PC-9 (cell line): ENCODE measurements around the gene LRRC7. TPM values are rescaled to one million over a fixed set of nuclear protein-coding genes. Genes with fewer than 3 reads are reported as not detected.

Experiments
- BruUV-seq: library from RNA; stranded (reverse); fragments of 400-500 nt; replicated peaks from 2 replicates; lab custom pipeline; 2021; lab: Mats Ljungman, UMichigan
- CTCF ChIA-PET: fragments of 300-600 bp; sonication (Branson Sonifier 250); formaldehyde crosslinking; loops from one replicate; lab custom pipeline; 2022; ENCODE audit warnings: antibody characterized with exemption; lab: Charles Lee
- POLR2A ChIA-PET: fragments of 300-600 bp; sonication (Branson Sonifier 250); formaldehyde crosslinking; loops from one replicate; lab custom pipeline; 2022; ENCODE audit warnings: antibody characterized with exemption; ENCODE audit not compliant: unreplicated experiment; lab: Charles Lee
- DNase-seq, 2 experiments: peaks; one replicate each; pipeline versions ENCODE4 v3.0.0 to v3.0.0-alpha.2; 2015 to 2022; ENCODE audit warnings: mixed read lengths in 1 of 2
- H2AFZ ChIP-seq: fragments of 200-600 bp; sonication (generic); 2 replicates; pipeline ENCODE4 v1.8.1; 2017; ENCODE audit warnings: antibody characterized with exemption
- H3F3A ChIP-seq: fragments of 200-600 bp; sonication (generic); 2 replicates; pipeline ENCODE4 v1.8.1; 2017; ENCODE audit warnings: antibody characterized with exemption, mild to moderate bottlenecking, low read depth; ENCODE audit not compliant: insufficient read depth
- H3K27ac ChIP-seq: fragments of 200-600 bp; sonication (generic); 2 replicates; pipeline ENCODE4 v1.6.1; 2016; ENCODE audit warnings: mixed run types
- H3K27me3 ChIP-seq: fragments of 200-600 bp; sonication (generic); 2 replicates; pipeline ENCODE4 v1.6.1; 2016; ENCODE audit warnings: low read depth, mixed run types; ENCODE audit not compliant: insufficient read depth
- H3K36me3 ChIP-seq: fragments of 200-600 bp; sonication (generic); 2 replicates; pipeline ENCODE4 v1.6.1; 2016; ENCODE audit warnings: low read depth, mixed run types
- H3K4me1 ChIP-seq: fragments of 200-600 bp; sonication (generic); replicated peaks from 2 replicates; pipeline ENCODE4 v1.6.1; 2016; ENCODE audit warnings: mixed run types; ENCODE audit not compliant: insufficient read depth
- H3K4me2 ChIP-seq: fragments of 200-600 bp; sonication (generic); 2 replicates; pipeline ENCODE4 v1.6.1; 2017; ENCODE audit warnings: mixed run types
- H3K4me3 ChIP-seq: fragments of 200-600 bp; sonication (generic); 2 replicates; pipeline ENCODE4 v1.6.1; 2016; ENCODE audit warnings: mixed run types
- H3K79me2 ChIP-seq: fragments of 200-600 bp; sonication (generic); 2 replicates; pipeline ENCODE4 v1.6.1; 2017; ENCODE audit warnings: low read depth, mixed run types
- H3K9me2 ChIP-seq: fragments of 200-600 bp; sonication (generic); 2 replicates; pipeline ENCODE4 v1.8.1; 2017; ENCODE audit warnings: mild to moderate bottlenecking; ENCODE audit not compliant: insufficient read depth
- H3K9me3 ChIP-seq: fragments of 200-600 bp; sonication (generic); 2 replicates; pipeline ENCODE4 v1.8.1; 2016; ENCODE audit warnings: low read depth; ENCODE audit not compliant: insufficient read depth
- H4K20me1 ChIP-seq: fragments of 200-600 bp; sonication (generic); 2 replicates; pipeline ENCODE4 v1.8.1; 2017; ENCODE audit not compliant: insufficient read depth
- CTCF ChIP-seq: fragments of 200-600 bp; sonication (generic); conservative IDR thresholded peaks from 2 replicates; pipeline ENCODE4 v1.6.1; 2017; ENCODE audit warnings: mixed run types, antibody characterized with exemption, mild to moderate bottlenecking, moderate library complexity
- EZH2 ChIP-seq: fragments of 200-600 bp; sonication (generic); IDR thresholded peaks from 2 replicates; pipeline ENCODE4 v1.8.0; 2017; ENCODE audit warnings: antibody characterized with exemption, low read depth
- intact Hi-C: fragments of 100-400 bp; cut with micrococcal nuclease; formaldehyde crosslinking; loops from one replicate; pipeline ENCODE4 v1.10.0; 2022; ENCODE audit not compliant: unreplicated experiment
- total RNA-seq: library from RNA; stranded (reverse); gene quantifications from 2 replicates; pipeline ENCODE4 v1.2.3, GENCODE V29; 2021

The LRRC7 gene
- total RNA-seq, 1 experiment from 2014 or later = not detected

- Histone ChIP-seq H3K27ac (no peak overlapping the region), H4K20me1 (no peaks in the 10 kb centered on the region), H2AFZ (no peak overlapping the region), H3K79me2 (no peaks in the 10 kb centered on the region), H3K4me1 (no peaks in the 10 kb centered on the region), H3K27me3 (no peaks in the 10 kb centered on the region), H3K9me3 (no peaks in the 10 kb centered on the region), H3K9me2 (0 out of 2 replicates have a peak, but pooled peaks cover 3% of the 10 kb centered on the region), H3F3A (no peaks in the 10 kb centered on the region), H3K4me3 (no peak overlapping the region), H3K4me2 (no peak overlapping the region), H3K36me3 (no peaks in the 10 kb centered on the region)
- ChIA-PET POLR2A (no interaction called here), CTCF (no interaction called here)
- intact Hi-C loops = no loop called here
- BruUV-seq = no TSS peak
- no peak for DNase-seq
- no peak for TF ChIP-seq EZH2
- TF ChIP-seq CTCF = no peak
Measured at GRCh38 chr1:69846267-69846666, 278.5 kb downstream of the LRRC7 start.

- ChIA-PET CTCF (no interaction called here), POLR2A (interaction anchor here (0.7 kb wide), 1 partner anchor 990 kb away, joined by 4 read pairs; no protein-coding TSS in a partner anchor)
- intact Hi-C loops = no loop called here
- no peak overlapping the region for H3K27ac ChIP-seq
- H3K27me3 ChIP-seq = no peaks in the 10 kb centered on the region
- no TSS peak for BruUV-seq
- no peak overlapping the region for H3K4me2 ChIP-seq
- TF ChIP-seq EZH2 = no peak
- H3K79me2 ChIP-seq = no peaks in the 10 kb centered on the region
- H3K4me1 ChIP-seq = no peaks in the 10 kb centered on the region
- no peaks in the 10 kb centered on the region for H3K9me3 ChIP-seq
- no peaks in the 10 kb centered on the region; the same call in 1 of the 2 replicates for H4K20me1 ChIP-seq
- no peak overlapping the region for H3K4me3 ChIP-seq
- no peak overlapping the region for H2AFZ ChIP-seq
- no peak for DNase-seq
- H3K9me2 ChIP-seq = 0 out of 2 replicates have a peak, but pooled peaks cover 3% of the 10 kb centered on the region
- no peaks in the 10 kb centered on the region for H3F3A ChIP-seq
- H3K36me3 ChIP-seq = no peaks in the 10 kb centered on the region
Measured at GRCh38 chr1:69847670-69848069, 279.9 kb downstream of the LRRC7 start.

- Histone ChIP-seq H3K9me3 (no peaks in the 10 kb centered on the region), H4K20me1 (no peaks in the 10 kb centered on the region; the same call in 1 of the 2 replicates), H2AFZ (no peak overlapping the region; the same call in 1 of the 2 replicates), H3K4me2 (no peak overlapping the region), H3K27ac (no peak overlapping the region), H3K27me3 (no peaks in the 10 kb centered on the region), H3K9me2 (0 out of 2 replicates have a peak, but pooled peaks cover 3% of the 10 kb centered on the region), H3K4me3 (no peak overlapping the region), H3K4me1 (no peaks in the 10 kb centered on the region), H3K79me2 (no peaks in the 10 kb centered on the region), H3K36me3 (no peaks in the 10 kb centered on the region), H3F3A (no peaks in the 10 kb centered on the region)
- DNase-seq = no peak
- no TSS peak for BruUV-seq
- TF ChIP-seq EZH2 (no peak), CTCF (no peak)
- ChIA-PET POLR2A (no interaction called here), CTCF (no interaction called here)
- intact Hi-C loops = no loop called here
Measured at GRCh38 chr1:69852151-69852550, 284.4 kb downstream of the LRRC7 start.

GRCh38 chr1:69852706-69853105, 285.0 kb downstream of the LRRC7 start:
- ChIA-PET CTCF (no interaction called here), POLR2A (no interaction called here)
- H2AFZ ChIP-seq = no peak overlapping the region
- H3F3A ChIP-seq = no peaks in the 10 kb centered on the region
- no peak for TF ChIP-seq CTCF
- TF ChIP-seq EZH2 = no peak
- no peaks in the 10 kb centered on the region for H3K4me1 ChIP-seq
- no peaks in the 10 kb centered on the region for H3K79me2 ChIP-seq
- H3K36me3 ChIP-seq = no peaks in the 10 kb centered on the region
- no peak overlapping the region for H3K27ac ChIP-seq
- intact Hi-C loops = no loop called here
- no peaks in the 10 kb centered on the region; the same call in 1 of the 2 replicates for H4K20me1 ChIP-seq
- no TSS peak for BruUV-seq
- DNase-seq = no peak
- H3K4me2 ChIP-seq = no peak overlapping the region
- no peak overlapping the region for H3K4me3 ChIP-seq
- H3K9me2 ChIP-seq = 0 out of 2 replicates have a peak, but pooled peaks cover 3% of the 10 kb centered on the region
- H3K9me3 ChIP-seq = no peaks in the 10 kb centered on the region
- no peaks in the 10 kb centered on the region for H3K27me3 ChIP-seq
